Measurements from ENCODE around the gene TTLL12.

DNA sequence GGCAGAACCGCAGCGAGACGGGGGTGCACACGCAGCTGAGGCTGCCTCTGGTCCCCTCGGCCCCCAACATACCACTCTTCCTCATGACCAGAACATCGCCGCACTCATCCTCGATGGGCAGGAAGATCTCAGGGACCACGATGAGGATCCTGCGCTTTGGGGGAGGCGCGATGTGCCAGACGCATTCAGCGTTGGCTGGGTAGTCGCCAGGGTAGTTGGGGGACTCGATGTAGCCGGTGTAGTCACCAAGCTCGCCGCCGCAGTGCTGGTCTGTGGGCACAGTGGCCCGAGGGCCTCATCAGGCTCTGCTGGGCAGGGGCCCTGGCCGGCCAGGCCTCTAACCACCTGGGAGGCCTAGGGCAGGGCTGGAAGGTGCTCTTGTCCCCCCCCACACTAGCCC is 23.0 kb upstream of the TTLL12 start:
- no peak for TF ChIP-seq CTCF (conservative IDR thresholded peaks at IDR 0.05; ENCODE audit: low read length)
- TF ChIP-seq EZH2phosphoT487 (IDR thresholded peaks at IDR 0.05; ENCODE audit: borderline replicate concordance, low read depth, low read length), result no peak

All from OCI-LY7 (cell line).